ENCODE results near the gene IGFBP5.

Gene IGFBP5

GRCh38 chr2:216665717-216666116 is 29.6 kb downstream of the IGFBP5 start:
- DNase-seq (ENCODE audit: low spot score), result no peak

- peak; percentile 19 for DNase-seq (ENCODE audit: low spot score)
These were observed 30.1 kb downstream of the IGFBP5 start for GRCh38 chr2:216665242-216665641.

GRCh38 chr2:216664593-216665034 is 30.7 kb downstream of the IGFBP5 start:
- no peak for DNase-seq (ENCODE audit: low spot score)

- no peak for DNase-seq (ENCODE audit: low spot score)
These were observed 31.5 kb downstream of the IGFBP5 start for GRCh38 chr2:216663846-216664245.

- no peak for DNase-seq (ENCODE audit: low spot score)
These were observed 32.2 kb downstream of the IGFBP5 start for GRCh38 chr2:216663106-216663505.

- DNase-seq (ENCODE audit: low spot score), result no peak
These were observed 33.5 kb downstream of the IGFBP5 start for GRCh38 chr2:216661639-216662375.

- no peak for DNase-seq (ENCODE audit: low spot score)
These were observed 34.3 kb downstream of the IGFBP5 start for GRCh38 chr2:216661051-216661450.

- no peak for DNase-seq (ENCODE audit: low spot score)
These were observed 34.9 kb downstream of the IGFBP5 start for GRCh38 chr2:216660496-216660895.

GRCh38 chr2:216659276-216659675 is 36.1 kb downstream of the IGFBP5 start:
- DNase-seq (ENCODE audit: low spot score), result no peak

GRCh38 chr2:216658757-216659156 is 36.6 kb downstream of the IGFBP5 start:
- DNase-seq (ENCODE audit: low spot score), result no peak

- DNase-seq (ENCODE audit: low spot score), result no peak
These were observed 37.4 kb downstream of the IGFBP5 start for GRCh38 chr2:216657980-216658379.

GRCh38 chr2:216657086-216657855 is 38.1 kb downstream of the IGFBP5 start:
- no peak for DNase-seq (ENCODE audit: low spot score)

GRCh38 chr2:216654528-216655052 is 40.8 kb downstream of the IGFBP5 start:
- DNase-seq (ENCODE audit: low spot score), result no peak

- DNase-seq (ENCODE audit: low spot score), result no peak
These were observed 41.4 kb downstream of the IGFBP5 start for GRCh38 chr2:216653931-216654365.

- DNase-seq (ENCODE audit: low spot score), result no peak
These were observed 42.1 kb downstream of the IGFBP5 start for GRCh38 chr2:216653093-216653799.

- peak; percentile 68 for DNase-seq (ENCODE audit: low spot score)
These were observed 42.8 kb downstream of the IGFBP5 start for GRCh38 chr2:216652566-216652965.

GRCh38 chr2:216651351-216651881 is 43.9 kb downstream of the IGFBP5 start:
- no peak for DNase-seq (ENCODE audit: low spot score)

- peak; percentile 35 for DNase-seq (ENCODE audit: low spot score)
These were observed 44.6 kb downstream of the IGFBP5 start for GRCh38 chr2:216650626-216651257.

GRCh38 chr2:216649574-216649973 is 45.8 kb downstream of the IGFBP5 start:
- DNase-seq (ENCODE audit: low spot score), result no peak

- peak; percentile 37 for DNase-seq (ENCODE audit: low spot score)
These were observed 47.2 kb downstream of the IGFBP5 start for GRCh38 chr2:216648105-216648504.

GRCh38 chr2:216646116-216646515 is 49.2 kb downstream of the IGFBP5 start:
- no peak for DNase-seq (ENCODE audit: low spot score)

GRCh38 chr2:216645636-216645950 is 49.8 kb downstream of the IGFBP5 start:
- DNase-seq (ENCODE audit: low spot score), result no peak

Measured in kidney tubule cell (primary cell).